Activated CD4-positive, alpha-beta memory T cell treated with anti-CD3 and anti-CD28 coated beads for 36 hours (primary cell): ENCODE data around the gene RPS18. TPM values are rescaled to one million over a fixed set of nuclear protein-coding genes. Genes with fewer than 3 reads are reported as not detected.
"Not testable (repeated sequence)": the region's sequence is repeated elsewhere in the genome, so short reads cannot be mapped to it uniquely, and the experiment has no call there.

ENCODE experiments used
- CTCF ChIA-PET: fragments of 350-600 bp; sonication (Branson Sonifier 250); formaldehyde crosslinking; loops from one replicate; lab custom pipeline; 2021; ENCODE audit warnings: antibody characterized with exemption, inconsistent platforms; lab: Charles Lee
- POLR2A ChIA-PET: fragments of 350-600 bp; sonication (Branson Sonifier 250); formaldehyde crosslinking; loops from one replicate; lab custom pipeline; 2021; ENCODE audit warnings: antibody characterized with exemption; lab: Charles Lee
- DNase-seq: peaks from one replicate; pipeline ENCODE4 v3.0.0-alpha.2; 2020
- H3K27ac Mint-ChIP-seq: one replicate; pipeline ENCODE4 v1.8.0; 2021; ENCODE audit warnings: mixed read lengths
- H3K27me3 Mint-ChIP-seq: one replicate; pipeline ENCODE4 v1.8.0; 2021; ENCODE audit warnings: mixed read lengths
- H3K36me3 Mint-ChIP-seq: one replicate; pipeline ENCODE4 v1.8.0; 2021; ENCODE audit warnings: mixed read lengths
- H3K4me1 Mint-ChIP-seq: one replicate; pipeline ENCODE4 v1.8.0; 2021; ENCODE audit warnings: low read depth, mixed read lengths
- H3K4me3 Mint-ChIP-seq: one replicate; pipeline ENCODE4 v1.8.0; 2021; ENCODE audit warnings: mild to moderate bottlenecking, mixed read lengths
- H3K9me3 Mint-ChIP-seq: one replicate; pipeline ENCODE4 v1.8.0; 2021; ENCODE audit warnings: mixed read lengths
- intact Hi-C: fragments of 100-400 bp; cut with micrococcal nuclease; formaldehyde crosslinking; loops from one replicate; pipeline ENCODE4 v1.15.1; 2023
- total RNA-seq, 2 experiments: library from RNA; stranded (reverse); gene quantifications; one replicate each; pipeline ENCODE4 v1.2.3, GENCODE V29; 2021

RPS18 gene
- total RNA-seq, 2 experiments from 2014 or later, result 4,372 to 4,391 TPM

DNA sequence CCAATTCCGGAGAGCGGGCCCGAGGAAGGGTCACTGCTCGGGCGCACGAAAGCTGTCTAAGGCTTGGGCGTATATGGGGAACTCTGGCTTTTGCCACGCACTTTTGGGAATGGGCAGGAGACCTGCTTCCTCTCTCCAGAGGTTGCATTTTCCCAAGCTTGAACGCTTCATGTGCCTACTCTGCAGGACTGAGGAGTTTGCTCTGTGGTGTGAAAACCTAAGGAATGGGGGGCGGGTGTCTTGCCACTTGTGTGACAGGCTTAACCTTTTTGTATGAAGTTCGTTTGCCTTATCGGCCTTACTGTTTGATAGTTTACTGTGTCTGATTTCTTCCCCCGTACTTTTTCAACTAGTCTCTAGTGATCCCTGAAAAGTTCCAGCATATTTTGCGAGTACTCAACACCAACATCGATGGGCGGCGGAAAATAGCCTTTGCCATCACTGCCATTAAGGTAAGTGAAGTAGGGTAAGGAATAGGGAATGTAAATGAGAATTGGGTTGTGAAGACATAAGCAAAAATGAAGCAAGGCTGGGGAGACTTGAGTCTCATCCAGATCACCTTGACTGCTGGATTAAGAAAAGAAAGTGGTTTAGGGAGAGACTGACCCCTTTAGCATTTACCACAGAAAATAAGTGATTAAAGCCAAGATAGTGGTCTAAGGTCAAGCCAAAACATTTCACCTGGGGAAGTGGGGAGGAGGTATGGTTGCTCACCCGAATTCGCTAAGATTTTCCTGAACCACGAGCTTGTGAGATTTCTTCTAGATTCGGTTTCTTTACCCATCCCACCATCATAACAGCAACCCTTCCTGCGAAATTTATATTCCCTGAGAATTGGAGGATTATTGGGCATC is 627 bp downstream of the RPS18 start:
- H3K27ac Mint-ChIP-seq, result peak overlapping the region; percentile 98
- peak overlapping the region; percentile 94 for H3K4me3 Mint-ChIP-seq
- no peaks in the 10 kb centered on the region for H3K9me3 Mint-ChIP-seq
- DNase-seq, result no peak
- ChIA-PET CTCF (interaction anchor here (0.6 to 4.2 kb wide), 9 partner anchors 17 to 434 kb away, joined by 3 to 21 read pairs (median 5); partner anchors contain the start of genes HSD17B8, PFDN6, RGL2 and TAP2), POLR2A (interaction anchor here (0.6 to 2.9 kb wide), 16 partner anchors 9 to 349 kb away, joined by 3 to 24 read pairs (median 6); partner anchors contain the start of genes BRD2, HSD17B8, PFDN6 and RGL2)
- H3K27me3 Mint-ChIP-seq, result no peaks in the 10 kb centered on the region
- H3K4me1 Mint-ChIP-seq, result peaks cover 46% of the 10 kb centered on the region
- intact Hi-C loops, result loop anchor here (1.0 to 10.0 kb wide), 7 partner anchors 45 to 428 kb away; partner anchors contain the start of genes CUTA, PSMB8 and ZBTB22
- H3K36me3 Mint-ChIP-seq, result peaks cover 65% of the 10 kb centered on the region

DNA sequence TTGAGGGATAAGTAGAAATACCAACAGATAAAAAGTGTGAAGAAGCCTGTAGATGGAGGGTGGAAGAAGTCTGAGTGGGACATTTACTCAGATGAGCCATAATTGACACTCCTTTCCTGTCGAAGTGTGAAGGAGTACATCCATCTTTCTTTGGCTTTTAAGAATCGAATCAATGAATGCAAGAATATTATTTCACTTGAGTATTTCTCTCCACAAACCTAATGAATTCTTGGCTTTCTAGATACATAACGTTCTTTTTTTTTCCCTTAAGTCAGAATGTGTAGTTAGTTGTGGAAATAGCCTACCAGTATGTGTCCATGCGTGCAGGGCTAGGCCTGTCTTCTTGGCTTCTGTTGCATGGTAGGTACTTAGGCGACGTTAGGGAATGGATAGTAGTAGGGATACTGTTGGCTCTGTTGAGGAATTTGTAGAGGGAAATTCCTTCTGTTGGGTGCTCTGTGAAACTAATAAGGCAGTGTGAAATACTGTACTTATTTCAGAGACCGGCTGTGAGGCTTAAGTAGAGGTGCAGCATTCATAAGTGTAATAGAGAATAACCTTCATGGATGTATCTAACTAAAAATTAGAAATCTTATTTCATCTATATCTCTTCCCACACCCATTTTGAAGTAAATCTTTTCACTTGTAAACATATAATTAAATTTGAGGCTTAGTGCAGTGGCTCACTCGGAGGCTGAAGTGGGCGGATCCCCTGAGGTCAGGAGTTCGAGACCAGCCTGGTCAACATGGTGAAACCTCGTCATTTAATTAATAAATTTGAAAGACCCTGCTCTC is 1.5 kb downstream of the RPS18 start:
- CTCF ChIA-PET, result interaction anchor here (2.1 to 4.2 kb wide), 2 partner anchors 24 to 68 kb away, joined by 6 to 21 read pairs; partner anchors contain the start of gene HSD17B8

DNA sequence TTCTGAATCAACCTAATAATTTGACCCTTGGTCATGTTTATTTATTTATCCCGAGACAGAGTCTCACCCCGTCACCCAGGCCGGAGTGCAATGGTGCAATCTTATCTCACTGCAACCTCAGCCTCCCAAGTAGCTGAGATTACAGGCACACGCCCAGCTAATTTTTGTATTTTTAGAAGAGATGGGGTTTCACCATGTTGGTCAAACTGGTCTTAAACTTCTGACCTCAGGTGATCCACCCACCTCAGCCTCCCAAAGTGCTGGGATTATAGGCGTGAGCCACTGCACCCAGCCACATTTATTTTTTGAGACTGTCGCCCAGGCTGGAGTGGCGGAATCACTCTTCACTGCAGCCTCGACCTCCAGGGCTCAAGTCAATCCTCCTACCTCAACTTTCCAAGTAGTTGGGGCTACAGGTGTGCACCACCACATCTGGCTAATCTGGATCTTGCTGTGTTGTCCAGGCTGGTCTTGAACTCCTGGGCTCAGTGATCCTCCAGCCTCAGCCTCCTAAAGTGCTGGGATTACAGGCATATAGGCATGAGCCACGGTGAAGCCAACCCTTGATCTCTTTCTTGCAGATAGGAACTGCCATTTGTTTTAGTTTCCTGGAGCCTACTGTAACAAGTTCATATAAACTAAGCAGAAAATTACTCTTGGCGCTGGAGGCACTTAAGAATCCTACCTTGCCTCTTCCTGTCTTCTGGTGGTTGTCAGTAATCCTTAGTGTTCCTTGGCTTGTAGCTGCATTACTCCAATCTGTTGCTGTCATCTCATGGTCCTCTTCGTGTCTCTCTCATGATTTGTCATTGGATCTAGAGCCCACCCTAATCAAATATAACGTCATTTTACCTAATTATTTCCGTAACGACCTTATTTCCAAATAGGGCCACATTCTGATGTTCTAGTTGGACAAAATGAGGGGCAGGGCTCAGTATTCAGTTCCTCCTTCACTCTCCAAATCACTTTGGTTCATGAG is 2.3 kb downstream of the RPS18 start:
- peaks cover 53% of the 10 kb centered on the region for H3K4me1 Mint-ChIP-seq
- no peaks in the 10 kb centered on the region for H3K27me3 Mint-ChIP-seq
- peaks cover 53% of the 10 kb centered on the region for H3K36me3 Mint-ChIP-seq
- peak overlapping the region; percentile 94 for H3K4me3 Mint-ChIP-seq
- ChIA-PET CTCF (interaction anchor here (1.3 kb wide), 1 partner anchor 25 kb away, joined by 3 read pairs; no protein-coding TSS in a partner anchor), POLR2A (interaction anchor here (1.0 to 4.9 kb wide), 3 partner anchors 15 to 302 kb away, joined by 4 to 40 read pairs (median 7); partner anchors contain the start of genes PFDN6 and WDR46)
- intact Hi-C loops, result loop anchor here (2.0 to 10.0 kb wide), 4 partner anchors 145 to 429 kb away; partner anchors contain the start of genes CUTA and PSMB8
- H3K9me3 Mint-ChIP-seq, result no peaks in the 10 kb centered on the region
- DNase-seq, result no peak
- peak overlapping the region; percentile 98 for H3K27ac Mint-ChIP-seq

More for the DNA sequence above, 1.5 kb downstream of the RPS18 start:
- peaks cover 59% of the 10 kb centered on the region for H3K36me3 Mint-ChIP-seq
- no peak for DNase-seq
- POLR2A ChIA-PET, result interaction anchor here (0.6 to 2.9 kb wide), 4 partner anchors 16 to 301 kb away, joined by 3 to 24 read pairs (median 10); partner anchors contain the start of genes PFDN6 and WDR46
- H3K27ac Mint-ChIP-seq, result peak overlapping the region; percentile 98
- H3K9me3 Mint-ChIP-seq, result no peaks in the 10 kb centered on the region
- peaks cover 51% of the 10 kb centered on the region for H3K4me1 Mint-ChIP-seq
- peak overlapping the region; percentile 94 for H3K4me3 Mint-ChIP-seq
- H3K27me3 Mint-ChIP-seq, result no peaks in the 10 kb centered on the region
- intact Hi-C loops, result loop anchor here (2.0 to 10.0 kb wide), 4 partner anchors 145 to 429 kb away; partner anchors contain the start of genes CUTA and PSMB8

DNA sequence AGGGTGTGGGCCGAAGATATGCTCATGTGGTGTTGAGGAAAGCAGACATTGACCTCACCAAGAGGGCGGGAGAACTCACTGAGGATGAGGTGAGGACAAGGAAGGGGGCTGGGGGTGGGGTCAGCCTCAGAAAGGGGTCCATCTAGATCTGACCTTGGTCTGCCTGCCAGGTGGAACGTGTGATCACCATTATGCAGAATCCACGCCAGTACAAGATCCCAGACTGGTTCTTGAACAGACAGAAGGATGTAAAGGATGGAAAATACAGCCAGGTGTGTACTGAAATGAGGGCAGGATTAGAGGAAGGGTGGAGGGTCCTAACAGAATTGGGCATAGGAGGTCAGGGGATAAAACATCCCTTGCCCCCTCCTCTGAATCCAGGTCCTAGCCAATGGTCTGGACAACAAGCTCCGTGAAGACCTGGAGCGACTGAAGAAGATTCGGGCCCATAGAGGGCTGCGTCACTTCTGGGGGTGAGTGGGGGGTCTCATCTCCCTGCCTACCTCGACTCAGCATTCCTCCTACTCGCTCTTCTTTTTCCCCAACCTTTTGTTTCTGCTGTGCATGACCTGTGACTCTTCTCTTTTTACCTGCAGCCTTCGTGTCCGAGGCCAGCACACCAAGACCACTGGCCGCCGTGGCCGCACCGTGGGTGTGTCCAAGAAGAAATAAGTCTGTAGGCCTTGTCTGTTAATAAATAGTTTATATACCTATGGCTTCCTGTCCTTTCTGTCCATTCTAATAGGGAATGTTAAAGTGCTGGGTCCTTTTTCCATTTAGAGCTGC is 4.1 kb downstream of the RPS18 start:
- H3K36me3 Mint-ChIP-seq, result peaks cover 53% of the 10 kb centered on the region
- H3K27ac Mint-ChIP-seq, result peak overlapping the region; percentile 91
- peak overlapping the region; percentile 94 for H3K4me3 Mint-ChIP-seq
- DNase-seq, H3K27me3 Mint-ChIP-seq, H3K9me3 Mint-ChIP-seq: not testable (repeated sequence)
- intact Hi-C loops, result loop anchor here (2.0 to 10.0 kb wide), 2 partner anchors 37 to 299 kb away; no protein-coding TSS in a partner anchor
- POLR2A ChIA-PET, result interaction anchor here (1.2 to 4.9 kb wide), 7 partner anchors 14 to 304 kb away, joined by 3 to 40 read pairs (median 7); partner anchors contain the start of genes BAK1, PFDN6, RGL2 and WDR46
- peaks cover 39% of the 10 kb centered on the region for H3K4me1 Mint-ChIP-seq
- CTCF ChIA-PET, result interaction anchor here (0.9 to 3.4 kb wide), 6 partner anchors 13 to 151 kb away, joined by 3 to 37 read pairs (median 13); partner anchors contain the start of genes PFDN6, RGL2 and WDR46

DNA sequence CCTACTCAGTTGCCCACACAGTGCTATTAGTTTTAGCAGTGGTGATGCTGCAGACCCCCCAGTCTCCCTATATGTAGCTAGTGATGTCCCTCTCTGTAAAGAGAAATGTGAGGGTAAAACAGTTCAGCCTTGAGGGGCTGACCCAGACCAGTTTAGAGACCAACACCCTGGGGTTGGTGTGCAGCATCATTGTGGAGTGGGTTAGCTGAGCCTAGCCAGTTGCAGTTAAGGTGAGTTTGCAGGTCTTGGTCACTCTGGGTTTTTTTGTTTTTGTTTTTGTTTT is 4.6 kb downstream of the RPS18 start:
- POLR2A ChIA-PET, result interaction anchor here (1.2 to 4.9 kb wide), 12 partner anchors 13 to 306 kb away, joined by 3 to 40 read pairs (median 6); partner anchors contain the start of genes BAK1, PFDN6, RGL2 and TAPBP

DNA sequence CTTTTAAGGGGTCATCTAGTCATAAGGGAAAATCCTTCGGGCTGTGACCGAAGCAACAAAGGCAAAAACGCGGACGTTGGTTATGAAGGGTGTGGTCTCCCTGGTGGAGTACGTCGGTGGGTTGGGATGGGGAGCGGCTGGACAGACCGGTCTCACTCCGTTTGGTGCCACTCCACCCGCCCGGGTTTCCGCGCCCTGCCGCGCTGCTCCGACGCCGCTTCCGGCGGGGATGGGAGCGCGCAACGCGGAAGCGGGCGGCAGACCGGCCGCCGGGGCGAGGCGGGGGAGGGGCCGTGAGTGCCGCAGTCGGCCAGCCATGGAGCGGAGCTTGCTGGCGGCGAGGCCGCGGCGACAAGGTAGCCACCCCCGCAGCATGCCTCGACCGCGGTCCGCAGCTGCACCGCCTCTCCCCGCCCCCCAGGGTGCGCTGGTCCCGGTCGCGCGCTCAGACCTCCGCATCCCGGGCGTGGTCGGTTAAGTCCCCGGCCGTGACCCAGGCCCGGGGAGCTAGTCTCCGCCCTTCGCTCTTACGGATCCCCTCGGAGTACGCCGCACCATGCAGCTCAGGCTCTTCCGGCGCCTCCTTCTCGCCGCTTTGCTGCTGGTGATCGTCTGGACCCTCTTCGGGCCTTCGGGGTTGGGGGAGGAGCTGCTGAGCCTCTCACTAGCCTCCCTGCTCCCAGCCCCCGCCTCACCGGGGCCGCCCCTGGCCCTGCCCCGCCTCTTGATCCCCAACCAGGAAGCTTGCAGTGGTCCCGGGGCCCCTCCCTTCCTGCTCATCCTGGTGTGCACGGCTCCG is 5.2 kb downstream of the RPS18 start, which contains the start of gene B3GALT4:
Gene B3GALT4, plus strand, starts transcription at position 260 of the 799 bp plus-strand sequence. Its CDS starts 297 bp downstream, at position 557.
- Mint-ChIP-seq H3K9me3 (no peaks in the 10 kb centered on the region), H3K36me3 (peaks cover 50% of the 10 kb centered on the region), H3K27ac (peak within 1 kb of the TSS; percentile 92), H3K4me3 (peak within 1 kb of the TSS; percentile 94), H3K4me1 (peaks cover 37% of the 10 kb centered on the region), H3K27me3 (no peaks in the 10 kb centered on the region)
- peak; percentile 85 for DNase-seq
- POLR2A ChIA-PET, result interaction anchor here (0.5 to 4.9 kb wide), 18 partner anchors 10 to 306 kb away, joined by 3 to 40 read pairs (median 5); partner anchors contain the start of genes BAK1, HSD17B8, PFDN6 and RGL2
- CTCF ChIA-PET, result interaction anchor here (0.6 to 3.4 kb wide), 17 partner anchors 12 to 1084 kb away, joined by 3 to 37 read pairs (median 5); partner anchors contain the start of genes PFDN6, RGL2, WDR46 and ZBTB22
- intact Hi-C loops, result loop anchor here (1.0 to 10.0 kb wide), 3 partner anchors 12 to 298 kb away; partner anchors contain the start of genes PFDN6 and WDR46

More for the DNA sequence above, 4.6 kb downstream of the RPS18 start:
- CTCF ChIA-PET, result interaction anchor here (0.9 to 3.4 kb wide), 11 partner anchors 13 to 150 kb away, joined by 3 to 37 read pairs (median 6); partner anchors contain the start of genes PFDN6, RGL2, WDR46 and ZBTB22
- no peaks in the 10 kb centered on the region for H3K27me3 Mint-ChIP-seq
- no peak for DNase-seq
- peak overlapping the region; percentile 91 for H3K27ac Mint-ChIP-seq
- H3K4me3 Mint-ChIP-seq, result peak overlapping the region; percentile 94
- no peaks in the 10 kb centered on the region for H3K9me3 Mint-ChIP-seq
- peaks cover 37% of the 10 kb centered on the region for H3K4me1 Mint-ChIP-seq
- intact Hi-C loops, result loop anchor here (2.0 to 10.0 kb wide), 2 partner anchors 36 to 298 kb away; no protein-coding TSS in a partner anchor
- H3K36me3 Mint-ChIP-seq, result peaks cover 53% of the 10 kb centered on the region

DNA sequence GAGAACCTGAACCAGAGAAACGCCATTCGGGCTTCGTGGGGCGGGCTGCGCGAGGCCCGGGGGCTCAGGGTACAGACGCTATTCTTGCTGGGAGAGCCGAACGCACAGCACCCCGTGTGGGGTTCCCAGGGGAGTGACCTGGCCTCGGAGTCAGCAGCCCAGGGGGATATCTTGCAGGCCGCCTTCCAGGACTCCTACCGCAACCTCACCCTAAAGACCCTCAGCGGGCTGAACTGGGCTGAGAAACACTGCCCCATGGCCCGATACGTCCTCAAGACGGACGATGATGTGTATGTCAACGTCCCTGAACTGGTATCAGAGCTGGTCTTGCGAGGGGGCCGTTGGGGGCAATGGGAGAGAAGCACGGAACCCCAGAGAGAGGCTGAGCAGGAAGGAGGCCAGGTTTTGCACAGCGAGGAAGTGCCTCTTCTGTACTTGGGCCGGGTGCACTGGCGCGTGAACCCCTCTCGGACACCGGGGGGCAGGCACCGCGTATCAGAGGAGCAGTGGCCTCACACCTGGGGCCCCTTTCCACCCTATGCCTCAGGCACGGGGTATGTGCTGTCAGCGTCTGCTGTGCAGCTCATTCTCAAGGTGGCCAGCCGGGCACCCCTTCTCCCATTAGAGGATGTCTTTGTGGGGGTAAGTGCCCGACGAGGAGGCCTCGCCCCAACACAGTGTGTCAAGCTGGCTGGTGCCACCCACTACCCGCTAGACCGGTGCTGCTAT is 6.0 kb downstream of the RPS18 start:
- H3K27me3 Mint-ChIP-seq, result no peaks in the 10 kb centered on the region
- no peaks in the 10 kb centered on the region for H3K9me3 Mint-ChIP-seq
- peaks cover 42% of the 10 kb centered on the region for H3K36me3 Mint-ChIP-seq
- H3K4me3 Mint-ChIP-seq, result peak overlapping the region; percentile 81
- ChIA-PET POLR2A (interaction anchor here (0.5 to 4.9 kb wide), 19 partner anchors 9 to 439 kb away, joined by 3 to 40 read pairs (median 5); partner anchors contain the start of genes HSD17B8, PFDN6, RGL2 and TAP2), CTCF (interaction anchor here (0.6 to 3.4 kb wide), 15 partner anchors 11 to 1085 kb away, joined by 3 to 37 read pairs (median 5); partner anchors contain the start of genes PFDN6, RGL2, WDR46 and ZBTB22)
- peak; percentile 50 for DNase-seq
- peak overlapping the region; percentile 92 for H3K27ac Mint-ChIP-seq
- intact Hi-C loops, result loop anchor here (1.0 to 10.0 kb wide), 3 partner anchors 11 to 297 kb away; partner anchors contain the start of genes PFDN6 and WDR46
- peaks cover 37% of the 10 kb centered on the region for H3K4me1 Mint-ChIP-seq

DNA sequence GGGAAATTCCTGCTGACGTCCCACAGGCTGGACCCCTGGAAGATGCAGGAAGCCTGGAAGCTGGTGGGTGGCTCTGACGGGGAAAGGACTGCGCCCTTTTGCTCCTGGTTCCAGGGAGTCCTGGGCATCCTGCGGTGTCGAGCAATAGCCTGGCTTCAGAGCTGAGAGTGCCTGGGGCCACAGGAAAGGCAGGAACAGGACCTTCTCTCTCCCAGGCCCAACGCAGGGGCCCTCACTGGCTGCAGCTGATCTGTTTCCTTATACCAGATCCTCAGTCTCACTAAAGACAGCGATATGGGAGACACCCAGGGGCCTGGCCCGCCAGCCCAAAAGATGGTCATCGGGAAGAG is 6.5 kb downstream of the RPS18 start:
- peak overlapping the region; percentile 12 for H3K4me3 Mint-ChIP-seq
- H3K4me1 Mint-ChIP-seq, result peaks cover 37% of the 10 kb centered on the region
- POLR2A ChIA-PET, result interaction anchor here (1.2 to 4.9 kb wide), 4 partner anchors 9 to 440 kb away, joined by 3 to 40 read pairs (median 14); partner anchors contain the start of genes PFDN6, RGL2, TAP2 and WDR46
- peak overlapping the region; percentile 62 for H3K27ac Mint-ChIP-seq
- H3K9me3 Mint-ChIP-seq, result no peaks in the 10 kb centered on the region
- CTCF ChIA-PET, result interaction anchor here (1.6 to 3.4 kb wide), 5 partner anchors 11 to 155 kb away, joined by 3 to 37 read pairs (median 17); partner anchors contain the start of genes PFDN6, RGL2 and WDR46
- no peak for DNase-seq
- peaks cover 38% of the 10 kb centered on the region for H3K36me3 Mint-ChIP-seq
- H3K27me3 Mint-ChIP-seq, result no peaks in the 10 kb centered on the region
- intact Hi-C loops, result loop anchor here (10.0 kb wide), 1 partner anchor 296 kb away; no protein-coding TSS in a partner anchor
